Hepatocyte (in vitro differentiated cells): ENCODE data around the gene ELMOD3. TPM values are rescaled to one million over a fixed set of nuclear protein-coding genes. Genes with fewer than 3 reads are reported as not detected.
"Not testable (repeated sequence)": the region's sequence is repeated elsewhere in the genome, so short reads cannot be mapped to it uniquely, and the experiment has no call there.

ENCODE experiments used
- DNase-seq: peaks from one replicate; pipeline ENCODE4 v3.0.0-alpha.2; 2016; ENCODE audit warnings: low spot score
- H2AFZ ChIP-seq: fragments of 200-600 bp; sonication (generic); 2 replicates; pipeline ENCODE4 v1.6.0; 2016; ENCODE audit warnings: antibody characterized with exemption, mild to moderate bottlenecking
- H3K27ac ChIP-seq: fragments of 200-600 bp; sonication (generic); 2 replicates; pipeline ENCODE4 v1.5.1; 2016; ENCODE audit warnings: mild to moderate bottlenecking
- H3K27me3 ChIP-seq: fragments of 200-600 bp; sonication (generic); 2 replicates; pipeline ENCODE4 v1.6.1; 2016
- H3K36me3 ChIP-seq: fragments of 200-600 bp; sonication (generic); replicated peaks from 2 replicates; pipeline ENCODE4 v1.5.1; 2016; ENCODE audit warnings: low read depth; ENCODE audit not compliant: insufficient read depth
- H3K4me1 ChIP-seq: fragments of 200-600 bp; sonication (generic); 2 replicates; pipeline ENCODE4 v1.5.1; 2016; ENCODE audit warnings: mild to moderate bottlenecking, moderate library complexity; ENCODE audit not compliant: insufficient read depth
- H3K4me2 ChIP-seq: fragments of 200-600 bp; sonication (generic); 2 replicates; pipeline ENCODE4 v1.6.0; 2016
- H3K4me3 ChIP-seq: fragments of 200-600 bp; sonication (generic); 2 replicates; pipeline ENCODE4 v1.5.1; 2016; ENCODE audit warnings: mild to moderate bottlenecking
- H3K79me2 ChIP-seq: fragments of 200-600 bp; sonication (generic); 2 replicates; pipeline ENCODE4 v1.6.0; 2017; ENCODE audit warnings: mild to moderate bottlenecking
- H3K9me2 ChIP-seq: fragments of 200-600 bp; sonication (generic); replicated peaks from 2 replicates; pipeline ENCODE4 v1.6.0; 2017; ENCODE audit warnings: mild to moderate bottlenecking; ENCODE audit not compliant: insufficient read depth
- H3K9me3 ChIP-seq: fragments of 200-600 bp; sonication (generic); 2 replicates; pipeline ENCODE4 v1.5.1; 2016; ENCODE audit warnings: low read depth, mild to moderate bottlenecking
- H4K20me1 ChIP-seq: fragments of 200-600 bp; sonication (generic); 2 replicates; pipeline ENCODE4 v1.6.0; 2016; ENCODE audit warnings: mild to moderate bottlenecking; ENCODE audit not compliant: insufficient read depth, poor library complexity, severe bottlenecking
- CTCF ChIP-seq: fragments of 200-600 bp; sonication (generic); IDR thresholded peaks from 2 replicates; pipeline ENCODE4 v1.5.1; 2016; ENCODE audit warnings: antibody characterized with exemption, mild to moderate bottlenecking; ENCODE audit not compliant: poor library complexity
- EZH2 ChIP-seq: fragments of 200-600 bp; sonication (generic); IDR thresholded peaks from 2 replicates; pipeline ENCODE4 v1.6.1; 2016; ENCODE audit warnings: antibody characterized with exemption, mild to moderate bottlenecking, borderline replicate concordance
- EZH2phosphoT487 ChIP-seq: fragments of 200-600 bp; sonication (generic); IDR thresholded peaks from one replicate; pipeline ENCODE4 v1.6.1; 2018; ENCODE audit warnings: antibody characterized with exemption, mild to moderate bottlenecking, low read depth, moderate library complexity; ENCODE audit not compliant: unreplicated experiment, severe bottlenecking
- WGBS: methylation state at CpG from one replicate; pipeline ENCODE4 v1.1.6; 2016; ENCODE audit warnings: low lambda C conversion rate; ENCODE audit errors: missing lambda C conversion rate; 5-methylcytosine and 5-hydroxymethylcytosine counted together
- polyA plus RNA-seq: library from polyadenylated mRNA; unstranded; fragments of >200 nt; fragmentation: Nextera tagmentation; extraction: Ambion mirVana; gene quantifications from 2 replicates; pipeline ENCODE4 v1.2.1, GENCODE V29; 2016
- total RNA-seq: library from RNA; depleted of rRNA; stranded (reverse); fragments of >200 nt; gene quantifications from 2 replicates; pipeline ENCODE4 v1.2.3, GENCODE V29; 2014

The ELMOD3 gene
- total and polyA plus RNA-seq, 2 experiments from 2014 or later: 18.1 to 25.1 TPM

GRCh38 chr2:85312404-85312803, 42.2 kb upstream of the ELMOD3 start:
- no peak for DNase-seq
- Histone ChIP-seq H3K9me3 (no peaks in the 10 kb centered on the region), H3K4me2 (no peak overlapping the region), H3K36me3 (no peaks in the 10 kb centered on the region), H3K27me3 (no peaks in the 10 kb centered on the region), H3K79me2 (no peaks in the 10 kb centered on the region), H3K4me1 (no peaks in the 10 kb centered on the region), H3K27ac (no peak overlapping the region), H4K20me1 (no peaks in the 10 kb centered on the region), H3K9me2 (no peaks in the 10 kb centered on the region), H3K4me3 (no peak overlapping the region), H2AFZ (no peak overlapping the region)
- TF ChIP-seq EZH2phosphoT487 (no peak), EZH2 (no peak), CTCF (no peak)
- WGBS: 87% methylated on average over 7 of the region's 7 CpGs

- no peak overlapping the region for H3K27ac ChIP-seq
- DNase-seq: no peak
- H2AFZ ChIP-seq: no peak overlapping the region
These were observed 39.7 kb upstream of the ELMOD3 start for GRCh38 chr2:85314884-85315242.

GRCh38 chr2:85315921-85316320, 38.6 kb upstream of the ELMOD3 start:
- H3K4me3 ChIP-seq, H3K4me2 ChIP-seq, H2AFZ ChIP-seq, H3K36me3 ChIP-seq, H4K20me1 ChIP-seq, H3K4me1 ChIP-seq, H3K27ac ChIP-seq, H3K9me3 ChIP-seq, H3K9me2 ChIP-seq, H3K27me3 ChIP-seq, DNase-seq: not testable (repeated sequence)
- H3K79me2 ChIP-seq: peaks cover 20% of the 10 kb centered on the region
- WGBS: 79% methylated on average over 5 of the region's 5 CpGs

More at GRCh38 chr2:85314884-85315242, 39.7 kb upstream of the ELMOD3 start:
- Histone ChIP-seq H3K4me1 (peaks cover 4% of the 10 kb centered on the region), H4K20me1 (peaks cover 5% of the 10 kb centered on the region), H3K9me3 (no peaks in the 10 kb centered on the region), H3K4me3 (no peak overlapping the region), H3K9me2 (no peaks in the 10 kb centered on the region), H3K27me3 (no peaks in the 10 kb centered on the region), H3K4me2 (no peak overlapping the region), H3K36me3 (no peaks in the 10 kb centered on the region), H3K79me2 (peaks cover 10% of the 10 kb centered on the region)
- TF ChIP-seq EZH2 (no peak), EZH2phosphoT487 (no peak), CTCF (no peak)
- WGBS: 88% methylated on average over 10 of the region's 10 CpGs

GRCh38 chr2:85318222-85319074, 36.1 kb upstream of the ELMOD3 start:
- peaks cover 46% of the 10 kb centered on the region for H3K79me2 ChIP-seq
- no peaks in the 10 kb centered on the region for H3K9me2 ChIP-seq
- no peak for TF ChIP-seq EZH2phosphoT487
- no peak for TF ChIP-seq CTCF
- H3K36me3 ChIP-seq: no peaks in the 10 kb centered on the region
- peaks cover 6% of the 10 kb centered on the region for H4K20me1 ChIP-seq
- H3K9me3 ChIP-seq: no peaks in the 10 kb centered on the region
- H3K4me2 ChIP-seq: peak overlapping the region; percentile 44
- DNase-seq: peak; percentile 69
- H2AFZ ChIP-seq: no peak overlapping the region
- H3K27me3 ChIP-seq: no peaks in the 10 kb centered on the region
- H3K4me3 ChIP-seq: no peak overlapping the region
- 62% methylated on average over 11 of the region's 11 CpGs for WGBS
- peak overlapping the region; percentile 44 for H3K27ac ChIP-seq
- peaks cover 4% of the 10 kb centered on the region for H3K4me1 ChIP-seq
